T-helper 1 cell treated with Interleukin-12 subunit alpha and Interleukin-12 subunit beta and Interleukin-4 antibody, amounts not matched to agents 30 ng/mL and 1 ng/mL, for 36 hours (primary cell): ENCODE data around the gene THSD4. TPM values are rescaled to one million over a fixed set of nuclear protein-coding genes. Genes with fewer than 3 reads are reported as not detected.

Source experiments
- intact Hi-C: fragments of 100-400 bp; cut with micrococcal nuclease; formaldehyde crosslinking; loops from one replicate; pipeline ENCODE4 v1.15.1; 2024
- total RNA-seq: library from RNA; stranded (reverse); gene quantifications from 2 replicates; pipeline ENCODE4 v1.2.3, GENCODE V29; 2022

The THSD4 gene
- total RNA-seq, 1 donor from 2014 or later: not detected

DNA sequence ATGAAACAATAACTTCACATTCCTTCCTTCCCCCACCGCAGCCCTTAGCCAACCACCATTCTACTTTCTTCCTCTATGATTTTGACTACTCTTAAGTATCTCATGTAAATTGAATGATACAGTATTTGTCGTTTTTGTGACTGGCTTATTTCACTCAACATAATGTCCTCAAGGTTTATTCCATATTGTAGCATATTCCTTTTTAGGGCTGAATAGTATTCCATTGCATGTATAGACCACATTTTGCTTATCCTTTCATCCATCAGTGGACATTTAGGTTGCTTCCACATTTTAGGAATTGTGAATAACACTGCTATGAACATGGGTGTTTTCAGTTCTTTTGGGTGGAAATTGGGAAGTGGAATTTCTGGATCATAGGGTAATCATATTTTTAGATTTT, 106.1 kb downstream of the THSD4 start:
- intact Hi-C loops: no loop called here

DNA sequence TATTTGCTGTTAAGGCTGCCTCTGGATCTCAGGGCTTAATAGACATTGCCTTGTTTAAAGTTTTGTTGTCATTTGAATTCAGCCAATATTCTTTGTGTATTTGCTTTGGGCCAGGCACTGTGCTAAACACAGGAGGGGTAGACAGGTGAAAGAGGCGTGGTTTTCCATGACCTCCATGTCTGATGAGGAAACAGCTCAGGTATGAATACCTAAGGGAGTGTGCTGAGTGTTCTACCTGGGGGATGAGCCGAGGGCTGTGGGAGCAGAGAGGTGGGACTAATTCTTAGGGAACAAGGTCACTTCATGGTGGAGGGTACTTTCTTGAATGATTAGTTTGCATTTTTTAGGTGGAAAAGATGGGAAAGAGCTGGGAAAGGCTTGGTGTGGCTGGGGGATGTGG, 108.2 kb downstream of the THSD4 start:
- intact Hi-C loops: no loop called here

GRCh38 chr15:71224024-71224423, 108.8 kb downstream of the THSD4 start:
- intact Hi-C loops: no loop called here

GRCh38 chr15:71225851-71226250, 110.6 kb downstream of the THSD4 start:
- intact Hi-C loops: no loop called here

- intact Hi-C loops: no loop called here
Observed at GRCh38 chr15:71226536-71227455, 111.5 kb downstream of the THSD4 start.

DNA sequence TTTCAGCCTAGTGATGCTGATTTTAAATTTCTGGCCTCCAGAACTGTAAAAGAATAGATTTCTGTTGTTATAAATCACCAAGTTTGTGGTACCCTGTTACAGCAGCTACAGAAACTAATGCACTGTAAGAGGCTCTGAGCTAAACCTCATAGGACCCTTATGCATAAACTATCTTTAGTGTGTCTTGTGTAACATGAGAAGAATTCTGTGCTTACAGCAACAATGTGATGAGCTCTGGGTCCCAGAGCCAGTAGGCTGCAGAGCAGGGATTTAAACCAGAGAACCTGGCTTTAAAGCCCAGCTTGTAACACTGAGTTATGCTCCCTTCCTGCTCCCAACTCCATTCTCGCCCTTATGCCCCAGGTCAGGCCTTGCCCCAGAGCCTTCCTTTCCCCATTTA, 113.1 kb downstream of the THSD4 start:
- intact Hi-C loops: no loop called here

- intact Hi-C loops: no loop called here
Observed at GRCh38 chr15:71230303-71230702, 115.0 kb downstream of the THSD4 start.

DNA sequence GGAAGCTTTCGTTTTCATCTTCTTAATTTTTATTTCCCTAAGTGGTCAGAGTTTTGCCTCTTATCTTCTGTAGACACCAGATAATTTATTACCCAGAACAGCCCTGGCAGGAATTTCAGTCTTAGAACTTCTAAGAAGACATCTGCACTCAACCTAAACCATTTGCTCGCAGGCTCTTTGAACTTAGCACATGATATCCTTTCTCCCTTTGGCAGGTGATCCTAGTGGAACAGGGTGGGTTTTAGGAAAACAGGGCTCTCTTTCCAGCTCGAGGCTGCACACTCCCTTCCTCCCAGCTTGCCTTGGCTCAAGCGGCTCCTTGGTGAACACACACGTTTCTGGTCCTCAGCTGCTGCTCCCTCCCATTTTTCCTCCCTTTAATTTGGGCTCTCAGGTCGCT, 116.5 kb downstream of the THSD4 start:
- intact Hi-C loops: no loop called here

DNA sequence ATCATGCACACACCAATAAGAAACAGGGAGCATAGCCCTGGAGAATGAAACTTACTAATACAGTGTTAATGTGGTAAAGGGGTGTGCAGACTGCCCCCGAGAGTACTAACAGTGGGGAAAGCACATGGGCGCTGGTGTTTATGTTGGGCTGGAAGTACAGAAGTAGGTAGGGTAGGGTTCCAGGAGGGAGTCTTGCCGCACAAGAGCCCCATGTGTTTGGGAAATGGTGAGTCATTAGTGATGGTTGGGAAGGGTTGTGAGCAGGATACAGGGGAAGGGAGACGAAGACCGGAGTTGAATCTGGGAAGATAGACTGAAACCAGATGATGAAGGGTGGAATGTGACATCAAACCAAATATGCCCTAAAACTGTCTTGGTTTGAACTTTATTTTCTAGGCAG, 117.1 kb downstream of the THSD4 start:
- intact Hi-C loops: no loop called here

GRCh38 chr15:71237456-71238188, 122.4 kb downstream of the THSD4 start:
- intact Hi-C loops: no loop called here

DNA sequence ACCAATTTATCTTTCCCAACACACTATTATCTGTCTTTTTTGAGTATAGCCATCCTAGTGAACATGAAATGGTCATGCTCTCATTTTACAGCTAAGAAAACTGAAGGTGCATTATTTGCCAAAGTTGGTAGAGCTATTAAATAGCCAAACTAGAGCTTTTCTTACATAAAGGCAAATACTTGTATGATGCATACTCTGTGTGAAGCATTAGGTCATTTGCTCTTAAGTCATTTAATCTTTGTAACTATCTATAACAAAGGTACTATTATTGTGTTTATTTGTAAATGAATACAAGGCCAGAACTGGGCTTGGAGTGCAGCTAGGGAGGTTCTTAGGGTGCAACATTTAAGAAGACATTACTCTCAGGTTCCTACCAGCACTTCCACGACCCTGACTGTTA, 123.7 kb downstream of the THSD4 start:
- intact Hi-C loops: no loop called here

DNA sequence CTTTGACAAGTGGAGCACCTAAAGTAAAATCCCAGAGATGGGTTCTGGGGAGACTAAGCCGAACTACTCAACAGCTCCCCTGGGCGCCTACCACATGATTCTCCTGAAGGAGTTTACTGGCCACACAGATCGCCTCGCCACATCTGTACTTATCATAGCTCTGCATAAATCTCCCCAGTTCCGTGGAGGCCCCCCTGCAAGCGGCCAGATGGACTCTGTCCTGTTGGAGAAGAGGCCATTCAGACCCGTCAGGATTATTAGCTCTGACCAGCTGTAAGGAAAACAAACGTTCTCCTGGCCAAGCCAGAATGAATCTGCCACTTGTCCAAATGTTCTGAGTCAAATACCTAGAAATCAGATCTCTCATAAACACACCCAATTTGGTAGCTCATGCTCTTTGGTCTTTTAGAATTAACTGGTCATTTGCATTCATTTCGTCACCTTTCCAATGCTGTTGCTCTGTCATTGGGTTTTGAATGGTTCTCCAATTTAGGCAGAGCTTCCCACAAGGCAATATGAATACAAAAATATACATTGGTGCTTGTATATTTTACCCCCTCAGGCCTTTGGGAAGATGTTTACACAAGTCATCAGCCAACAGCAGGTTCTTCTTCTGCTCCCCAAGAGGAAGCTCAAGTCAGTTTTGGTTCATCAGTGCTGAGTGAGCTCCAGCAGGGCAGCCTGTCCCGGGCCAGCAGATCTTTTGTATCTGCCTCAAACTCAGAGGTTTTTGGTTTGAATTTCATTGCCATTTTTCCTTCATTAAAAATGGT, 124.5 kb downstream of the THSD4 start:
- intact Hi-C loops: no loop called here

DNA sequence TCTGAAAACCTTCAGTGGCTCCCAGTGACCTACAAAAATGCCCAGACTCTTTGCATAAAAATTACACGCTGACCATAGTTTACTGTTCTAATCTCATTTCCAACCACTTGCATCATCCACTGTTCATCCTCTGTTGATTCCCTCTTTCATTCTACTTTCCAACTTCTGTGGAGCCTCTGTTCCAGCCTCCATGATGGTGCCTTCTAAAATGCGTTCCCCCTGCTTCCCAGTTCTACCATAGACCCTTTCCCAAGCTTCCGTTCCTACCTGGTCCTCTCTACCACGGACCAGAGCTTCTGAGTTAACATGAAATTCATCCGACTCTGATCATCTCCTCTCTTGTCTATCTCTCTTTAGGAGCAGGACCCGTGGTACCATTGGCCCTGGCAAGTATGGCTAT, 127.0 kb downstream of the THSD4 start:
- intact Hi-C loops: no loop called here

DNA sequence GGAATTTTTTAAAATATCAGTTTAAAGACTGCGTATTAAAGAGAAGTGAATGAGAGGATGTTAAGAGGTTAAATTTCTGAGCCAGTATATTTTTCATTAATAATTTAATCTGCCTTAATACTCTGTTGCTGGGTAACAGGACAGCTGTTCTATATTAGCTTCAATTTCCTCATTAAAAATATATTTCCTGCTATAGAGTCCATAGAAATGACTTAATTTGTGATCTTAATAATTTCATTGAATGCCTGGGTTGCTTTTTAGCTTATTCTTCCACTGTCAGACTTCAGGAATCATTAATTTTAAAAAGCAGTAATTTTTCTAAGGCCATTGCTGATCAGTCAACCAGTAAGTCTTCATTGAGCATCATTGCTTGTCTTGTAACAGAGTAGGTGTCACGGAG, 129.0 kb downstream of the THSD4 start:
- intact Hi-C loops: no loop called here

- intact Hi-C loops: no loop called here
Observed at GRCh38 chr15:71245588-71245987, 130.3 kb downstream of the THSD4 start.

DNA sequence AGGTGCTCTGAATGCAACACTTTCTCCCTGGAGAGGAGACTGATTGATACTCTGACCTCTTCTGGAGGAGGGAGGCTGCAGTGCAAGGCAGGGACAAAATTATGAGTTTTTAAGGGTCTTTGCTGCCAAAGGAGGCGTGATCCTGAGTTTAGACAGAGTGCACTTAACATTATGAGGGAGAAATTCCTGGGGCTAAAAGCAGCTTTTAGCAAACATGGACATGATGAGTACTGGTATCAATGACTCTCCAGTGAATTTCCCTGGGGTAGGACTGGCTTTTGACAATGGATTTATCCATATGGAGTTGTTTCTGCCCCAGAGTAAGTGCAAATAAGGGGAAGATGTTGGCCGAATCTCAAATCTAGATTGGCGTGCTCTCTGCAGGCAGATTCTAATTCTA, 133.1 kb downstream of the THSD4 start:
- intact Hi-C loops: no loop called here

- intact Hi-C loops: no loop called here
Observed at GRCh38 chr15:71249986-71250385, 134.7 kb downstream of the THSD4 start.

- intact Hi-C loops: no loop called here
Observed at GRCh38 chr15:71250936-71251583, 135.8 kb downstream of the THSD4 start.

DNA sequence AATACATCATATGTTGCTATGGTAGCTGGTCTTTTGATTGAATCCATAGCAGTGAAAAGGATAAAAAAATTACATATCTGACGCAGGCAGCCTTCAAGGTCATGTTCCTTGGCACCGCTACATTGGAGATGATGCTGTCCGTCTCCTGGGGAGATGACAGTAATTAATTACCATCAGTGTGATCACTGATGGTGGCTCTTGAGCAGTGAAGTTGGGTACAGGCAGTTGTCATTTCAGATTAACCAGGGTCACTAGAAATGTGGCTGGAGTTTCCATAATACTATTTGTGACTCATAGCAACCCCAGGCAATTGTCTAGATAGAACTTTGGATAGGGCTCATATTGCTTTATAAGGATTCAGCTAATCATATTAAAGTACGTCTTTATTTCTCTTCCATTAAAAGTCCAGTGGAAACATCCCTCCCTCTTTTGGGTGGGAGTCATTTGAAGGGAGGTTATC, 136.3 kb downstream of the THSD4 start:
- intact Hi-C loops: no loop called here

GRCh38 chr15:71252044-71252739, 136.9 kb downstream of the THSD4 start:
- intact Hi-C loops: no loop called here

- intact Hi-C loops: no loop called here
Observed at GRCh38 chr15:71252740-71253047, 137.4 kb downstream of the THSD4 start.
